NT2/D1 (cell line): ENCODE results near the gene ATXN10.

Experiments
- YY1 ChIP-seq: IDR thresholded peaks from 2 replicates; pipeline ENCODE4 v1.6.1; 2011; ENCODE audit not compliant: insufficient read length, insufficient read depth
- ZNF274 ChIP-seq: IDR thresholded peaks from 2 replicates; pipeline ENCODE4 v1.6.1; 2011; ENCODE audit warnings: mild to moderate bottlenecking, low read depth, low read length

DNA sequence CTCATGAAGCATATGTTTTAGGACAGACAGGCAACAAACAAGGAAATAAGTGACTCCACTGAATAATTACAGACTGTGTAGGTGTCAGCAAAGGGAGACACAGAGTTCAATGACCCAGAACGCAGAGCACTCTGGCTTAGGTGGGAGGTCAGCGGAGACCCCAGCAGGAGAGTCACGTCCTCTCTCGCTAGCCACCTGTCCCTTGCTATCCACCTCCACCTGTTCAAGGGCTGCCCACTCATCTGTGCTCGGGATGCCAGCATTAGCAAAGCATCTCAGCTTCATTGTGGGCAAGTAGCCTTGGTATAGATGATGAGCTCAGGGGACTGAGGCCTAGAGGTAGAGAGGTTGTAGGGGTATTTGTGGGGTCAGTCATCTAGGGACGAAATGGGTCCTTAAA lies 21.8 kb upstream of the ATXN10 start:
- TF ChIP-seq YY1 (no peak), ZNF274 (no peak)
